DMS 273 (cell line): ENCODE results near the gene UROC1.

ENCODE experiments used
- DNase-seq: peaks from one replicate; lab custom pipeline; 2025; ENCODE audit not compliant: unreplicated experiment; lab: John Stamatoyannopoulos, UW

UROC1 gene

GRCh38 chr3:126517986-126518778 is 609 bp upstream of the UROC1 start:
- DNase-seq: no peak

GRCh38 chr3:126516936-126517290 is 660 bp downstream of the UROC1 start:
- DNase-seq: no peak

- DNase-seq: no peak
Measured at GRCh38 chr3:126516152-126516935, 1.2 kb downstream of the UROC1 start.

- DNase-seq: peak; percentile 46
Measured at GRCh38 chr3:126515066-126515706, 2.4 kb downstream of the UROC1 start.

- DNase-seq: no peak
Measured at GRCh38 chr3:126514161-126514560, 3.4 kb downstream of the UROC1 start.

- DNase-seq: no peak
Measured at GRCh38 chr3:126512916-126513650, 4.5 kb downstream of the UROC1 start.

- no peak for DNase-seq
Measured at GRCh38 chr3:126512026-126512425, 5.5 kb downstream of the UROC1 start.

- DNase-seq: no peak
Measured at GRCh38 chr3:126511291-126511690, 6.3 kb downstream of the UROC1 start.

GRCh38 chr3:126510308-126510910 is 7.2 kb downstream of the UROC1 start:
- peak; percentile 52 for DNase-seq

- DNase-seq: peak; percentile 78
Measured at GRCh38 chr3:126509597-126510307, 7.8 kb downstream of the UROC1 start.

- no peak for DNase-seq
Measured at GRCh38 chr3:126508564-126508964, 9.0 kb downstream of the UROC1 start.

- no peak for DNase-seq
Measured at GRCh38 chr3:126507886-126508285, 9.7 kb downstream of the UROC1 start.

- no peak for DNase-seq
Measured at GRCh38 chr3:126503701-126504100, 13.9 kb downstream of the UROC1 start.

- no peak for DNase-seq
Measured at GRCh38 chr3:126502656-126503055, 14.9 kb downstream of the UROC1 start.

GRCh38 chr3:126501736-126502135 is 15.8 kb downstream of the UROC1 start:
- peak; percentile 24 for DNase-seq

- peak; percentile 36 for DNase-seq
Measured at GRCh38 chr3:126501054-126501453, 16.5 kb downstream of the UROC1 start.

GRCh38 chr3:126500016-126500415 is 17.6 kb downstream of the UROC1 start:
- DNase-seq: no peak

- DNase-seq: no peak
Measured at GRCh38 chr3:126499401-126499800, 18.2 kb downstream of the UROC1 start.

- DNase-seq: no peak
Measured at GRCh38 chr3:126498929-126499328, 18.6 kb downstream of the UROC1 start.

GRCh38 chr3:126498461-126498860 is 19.1 kb downstream of the UROC1 start:
- no peak for DNase-seq
